Measurements from ENCODE around the gene RAD51AP1.

Gene RAD51AP1

GRCh38 chr12:4545195-4545594 lies 6.5 kb downstream of the RAD51AP1 start:
- DNase-seq (ENCODE audit: low read depth in 2 of 2), result no peak

DNA sequence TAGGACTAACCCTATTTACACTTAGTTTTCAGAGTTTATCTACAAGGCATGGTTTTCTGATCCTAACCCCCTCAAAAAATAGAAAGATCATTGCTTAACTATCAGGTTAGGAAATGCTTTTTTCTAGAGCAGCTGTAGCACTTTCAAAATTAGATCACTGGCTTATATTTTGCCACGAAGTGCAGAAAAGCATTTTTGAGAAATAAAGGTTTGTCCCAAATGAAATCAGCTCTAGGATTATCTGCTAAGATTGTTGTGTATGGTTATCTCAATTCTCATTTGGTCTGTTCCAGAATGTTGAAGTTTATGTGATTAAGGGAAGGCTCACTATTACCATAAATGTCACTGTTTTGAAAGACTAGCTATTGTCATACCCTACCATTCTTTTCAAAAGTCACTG lies 13.5 kb downstream of the RAD51AP1 start:
- DNase-seq (ENCODE audit: low read depth in 2 of 2), result no peak

DNA sequence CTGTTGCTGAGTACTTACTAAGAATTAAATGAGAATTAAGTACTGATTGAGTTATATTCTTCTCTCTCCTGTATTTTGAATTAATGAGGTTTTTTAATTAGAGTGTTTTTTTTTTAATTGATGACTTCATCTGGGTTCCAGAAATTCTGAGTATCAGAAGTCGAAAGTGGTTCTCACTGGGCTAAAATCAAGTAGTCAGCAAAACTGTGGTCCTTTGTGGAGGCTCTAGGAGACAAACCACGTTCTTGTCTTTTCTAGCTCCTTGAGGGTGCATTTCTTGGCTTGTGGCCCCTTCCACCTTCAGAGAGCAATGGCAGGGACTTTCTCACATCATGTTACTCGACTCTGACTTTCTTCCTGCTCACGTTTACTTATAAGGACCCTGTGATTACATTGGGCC lies 15.3 kb downstream of the RAD51AP1 start:
- no peak for DNase-seq (ENCODE audit: low read depth in 2 of 2)

DNA sequence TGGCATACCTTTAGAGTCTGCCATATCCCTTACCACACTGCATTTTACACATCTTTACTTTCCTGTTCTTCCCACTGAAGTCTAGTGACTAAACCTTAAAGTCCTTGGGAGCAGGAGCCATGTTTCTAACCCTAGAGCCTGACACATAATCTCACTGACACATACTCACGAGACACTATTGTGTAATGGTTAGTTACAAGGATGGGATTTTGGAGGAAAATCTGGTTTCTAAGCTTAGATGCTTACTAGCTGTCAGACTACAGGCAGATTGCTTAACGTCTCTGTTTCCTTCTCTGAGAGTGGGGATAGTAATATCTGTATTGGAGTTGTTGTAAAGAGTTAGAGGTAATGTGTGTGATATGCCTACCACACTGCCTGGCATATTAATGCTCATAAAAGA lies 17.1 kb downstream of the RAD51AP1 start:
- DNase-seq (ENCODE audit: low read depth in 2 of 2), result no peak

DNA sequence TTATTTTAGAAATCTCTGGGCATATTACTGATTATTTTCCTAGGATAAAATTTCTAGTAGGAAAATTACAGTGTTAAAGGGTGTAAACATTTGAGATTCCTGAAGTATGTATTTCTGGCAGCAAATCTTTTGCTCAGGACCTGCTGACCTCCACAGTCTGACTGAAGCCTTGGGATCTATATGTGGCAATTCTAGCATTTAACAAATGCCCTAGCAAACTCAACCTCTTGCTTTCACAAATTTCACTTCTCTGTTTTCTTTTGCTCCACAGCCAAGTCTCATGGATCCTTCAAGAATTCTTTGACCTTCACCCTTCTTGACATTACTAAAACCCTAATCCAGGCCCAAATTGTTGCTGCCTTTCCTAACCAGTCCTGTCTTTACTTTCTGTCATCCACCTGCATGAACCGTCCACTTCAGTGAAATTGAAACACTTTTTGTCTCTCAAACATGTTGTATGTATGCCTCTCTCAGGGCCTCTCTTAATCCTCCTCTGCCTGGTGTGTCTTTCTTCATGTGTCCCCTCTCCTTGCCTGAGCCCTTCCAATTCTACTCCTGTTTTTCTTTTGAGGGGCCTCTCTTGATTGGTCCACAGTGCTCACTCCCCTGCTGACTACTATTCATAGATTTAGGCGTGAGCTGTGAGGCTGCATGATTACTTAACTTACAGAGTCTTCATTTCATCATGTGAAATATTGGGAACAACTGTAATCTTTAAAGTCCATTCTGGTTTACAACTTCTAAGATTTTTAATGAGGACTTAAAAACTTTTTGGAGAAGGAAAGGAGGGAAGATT lies 18.2 kb downstream of the RAD51AP1 start:
- no peak for DNase-seq (ENCODE audit: low read depth in 2 of 2)

- DNase-seq (ENCODE audit: low read depth in 2 of 2), result no peak
Measured at GRCh38 chr12:4557586-4557985, 18.9 kb downstream of the RAD51AP1 start.

DNA sequence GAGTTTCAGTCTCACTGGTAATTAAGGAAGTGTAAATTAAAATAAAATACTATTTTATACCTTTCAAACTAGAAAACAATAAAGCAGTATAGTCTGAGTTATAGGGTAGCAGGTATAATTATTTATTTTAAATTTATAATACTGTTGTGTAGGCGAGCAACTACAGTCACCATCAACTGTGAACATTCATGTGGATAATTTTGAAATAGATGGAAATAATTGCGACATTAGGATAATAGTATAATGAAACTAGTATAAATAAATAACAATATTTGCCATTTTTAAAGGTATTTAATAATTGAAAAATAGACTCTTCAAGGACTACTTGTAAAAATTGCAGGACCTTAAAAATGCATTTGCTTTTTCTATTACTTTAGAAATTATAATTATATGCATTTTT lies 19.5 kb downstream of the RAD51AP1 start:
- DNase-seq (ENCODE audit: low read depth in 2 of 2), result no peak

- DNase-seq (ENCODE audit: low read depth in 2 of 2), result no peak
Measured at GRCh38 chr12:4562034-4562657, 23.5 kb downstream of the RAD51AP1 start, which contains the start of gene DYRK4. DYRK4 (plus strand) TSS chr12:4562208; CDS start chr12:4562246, 38 bp downstream.

DNA sequence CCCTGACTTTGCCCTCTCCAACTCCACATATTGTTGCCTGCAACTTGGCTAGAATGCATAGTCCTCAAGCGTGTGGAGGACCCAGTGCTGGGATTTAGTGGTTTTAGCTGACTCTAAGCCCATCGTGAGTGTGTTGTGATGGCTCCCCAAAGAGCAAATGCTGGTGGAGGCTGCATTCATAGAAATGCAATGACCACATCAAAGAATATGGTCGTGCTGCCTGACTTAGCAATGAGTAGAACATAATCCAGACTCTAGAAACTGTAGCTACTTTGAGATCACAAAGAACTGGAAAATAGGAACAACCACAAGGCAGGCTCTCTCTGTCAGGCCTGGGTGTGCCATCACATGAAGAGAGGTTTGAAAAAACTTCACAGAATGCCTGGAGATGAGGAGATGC lies 24.6 kb downstream of the RAD51AP1 start:
- DNase-seq (ENCODE audit: low read depth in 2 of 2), result no peak

DNA sequence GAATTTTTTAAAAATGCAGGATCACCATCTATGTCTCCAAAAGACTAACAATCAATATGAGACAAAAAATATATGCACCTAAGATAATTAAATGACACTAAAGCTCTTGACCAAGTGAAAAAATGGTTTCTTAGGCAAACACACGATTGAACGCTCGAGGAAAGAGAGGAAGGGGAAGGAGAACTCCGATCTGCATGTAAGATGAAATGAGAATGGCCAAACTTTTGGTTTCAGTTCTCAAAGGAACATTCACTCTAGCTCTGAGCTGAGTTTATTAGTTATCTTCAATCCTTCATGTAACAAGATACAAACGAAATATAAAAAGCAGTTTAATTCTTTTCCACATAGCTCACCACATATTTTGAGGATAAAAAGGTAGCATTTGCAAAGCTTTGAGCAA lies 26.1 kb downstream of the RAD51AP1 start:
- no peak for DNase-seq (ENCODE audit: low read depth in 2 of 2)

GRCh38 chr12:4566474-4566873 lies 27.8 kb downstream of the RAD51AP1 start:
- no peak for DNase-seq (ENCODE audit: low read depth in 2 of 2)

DNA sequence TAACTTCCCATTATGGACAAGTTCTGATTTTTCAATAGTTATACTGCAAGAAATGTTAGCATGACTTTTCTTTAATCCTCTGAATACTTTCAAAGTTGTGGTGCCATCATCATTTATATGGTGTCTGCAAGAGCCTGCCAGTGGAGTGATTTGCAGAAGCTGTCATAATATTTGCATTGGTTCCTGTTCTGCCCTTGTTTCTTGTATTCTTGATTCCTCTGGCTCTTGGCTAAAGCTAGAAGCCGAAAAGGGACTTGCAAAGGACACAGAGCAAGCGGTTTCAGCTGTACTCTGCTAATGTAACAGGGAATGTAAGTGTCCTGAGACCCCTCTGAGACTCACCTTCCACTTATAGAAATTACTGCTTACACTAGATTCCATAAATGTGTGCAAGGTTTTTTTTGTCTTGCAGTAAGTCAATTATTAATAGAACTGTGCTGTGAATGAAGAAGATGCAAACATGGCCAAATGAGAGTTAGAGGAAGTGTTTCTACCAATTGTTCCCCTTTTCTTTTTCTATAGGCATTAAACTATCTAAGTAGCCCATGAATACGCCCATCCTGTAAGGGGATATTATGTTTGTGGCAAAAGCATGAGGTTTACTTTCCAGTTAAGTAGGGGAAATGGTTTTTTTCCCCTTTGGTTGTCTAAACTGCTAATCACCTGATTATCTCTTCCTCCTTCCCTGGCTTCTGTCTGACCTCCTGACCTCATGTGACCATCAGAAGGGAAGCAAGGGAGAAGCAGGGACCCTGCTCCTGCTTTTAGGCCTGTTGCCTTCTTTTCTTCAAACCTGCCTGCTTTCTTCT lies 28.6 kb downstream of the RAD51AP1 start:
- no peak for DNase-seq (ENCODE audit: low read depth in 2 of 2)

DNA sequence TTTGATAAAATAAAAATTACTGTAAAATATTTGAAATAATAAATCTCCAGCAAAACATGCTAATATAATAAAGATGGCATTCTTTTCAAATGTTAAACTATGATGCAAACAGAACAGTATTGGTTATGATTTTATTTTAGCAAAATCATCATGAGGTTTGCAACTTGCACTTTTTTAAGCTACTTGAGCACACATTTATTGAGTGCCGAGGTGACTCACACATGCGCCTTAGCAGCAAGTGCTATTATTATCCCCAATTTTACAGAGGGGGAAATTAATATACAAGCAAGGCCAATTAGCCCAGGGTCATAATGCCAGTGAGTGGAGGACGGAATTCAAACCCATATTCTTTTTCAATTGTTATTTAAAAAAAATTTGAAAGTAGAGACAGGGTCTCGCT lies 30.6 kb downstream of the RAD51AP1 start:
- no peak for DNase-seq (ENCODE audit: low read depth in 2 of 2)

- no peak for DNase-seq (ENCODE audit: low read depth in 2 of 2)
Measured at GRCh38 chr12:4572680-4573079, 34.0 kb downstream of the RAD51AP1 start.

- DNase-seq (ENCODE audit: low read depth in 2 of 2), result no peak
Measured at GRCh38 chr12:4579305-4580102, 40.8 kb downstream of the RAD51AP1 start.

DNA sequence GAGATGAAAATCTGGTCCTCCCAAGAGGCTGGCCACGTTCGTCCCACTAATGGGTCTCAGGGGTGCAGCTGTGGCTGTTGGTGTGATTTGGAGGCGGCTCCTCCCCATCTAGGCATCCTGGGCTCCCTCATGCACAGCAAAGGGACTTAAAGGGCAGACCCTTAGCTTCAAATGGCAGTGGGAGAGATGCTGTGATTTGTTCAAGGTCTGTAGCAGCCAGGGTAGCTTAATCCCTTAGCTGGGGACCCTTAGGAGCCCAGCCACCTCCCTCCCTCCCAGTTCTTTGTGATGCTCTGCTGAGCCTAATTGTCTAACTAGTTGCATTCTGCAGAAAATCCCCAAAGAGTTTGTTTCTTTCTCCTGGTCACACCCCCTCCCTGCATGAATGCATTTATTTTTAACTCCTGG lies 41.6 kb downstream of the RAD51AP1 start:
- no peak for DNase-seq (ENCODE audit: low read depth in 2 of 2)

GRCh38 chr12:4584281-4584680 lies 45.6 kb downstream of the RAD51AP1 start:
- no peak for DNase-seq (ENCODE audit: low read depth in 2 of 2)

GRCh38 chr12:4584896-4585295 lies 46.2 kb downstream of the RAD51AP1 start:
- no peak for DNase-seq (ENCODE audit: low read depth in 2 of 2)

DNA sequence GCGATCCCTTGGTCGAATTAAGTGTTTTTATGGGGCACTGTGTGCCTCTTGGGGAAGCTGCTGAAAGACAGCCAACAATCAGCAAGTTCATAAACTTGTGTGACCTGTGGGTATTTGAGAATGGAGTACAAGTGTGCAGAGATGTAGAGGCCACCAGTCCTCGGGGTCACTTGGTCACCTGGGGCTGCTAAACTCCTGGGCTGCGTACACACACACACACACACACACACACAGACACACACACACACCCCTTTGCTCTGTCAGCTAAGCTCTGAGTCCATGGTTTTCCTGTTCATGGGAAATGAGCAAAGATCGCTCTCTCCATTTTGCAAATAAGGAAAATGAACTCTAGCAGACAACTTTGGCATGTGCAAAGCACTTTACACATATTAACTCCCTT lies 47.8 kb downstream of the RAD51AP1 start:
- no peak for DNase-seq (ENCODE audit: low read depth in 2 of 2)

GRCh38 chr12:4587108-4587507 lies 48.4 kb downstream of the RAD51AP1 start:
- DNase-seq (ENCODE audit: low read depth in 2 of 2), result no peak

GRCh38 chr12:4588916-4589315 lies 50.2 kb downstream of the RAD51AP1 start:
- DNase-seq (ENCODE audit: low read depth in 2 of 2), result no peak

DNA sequence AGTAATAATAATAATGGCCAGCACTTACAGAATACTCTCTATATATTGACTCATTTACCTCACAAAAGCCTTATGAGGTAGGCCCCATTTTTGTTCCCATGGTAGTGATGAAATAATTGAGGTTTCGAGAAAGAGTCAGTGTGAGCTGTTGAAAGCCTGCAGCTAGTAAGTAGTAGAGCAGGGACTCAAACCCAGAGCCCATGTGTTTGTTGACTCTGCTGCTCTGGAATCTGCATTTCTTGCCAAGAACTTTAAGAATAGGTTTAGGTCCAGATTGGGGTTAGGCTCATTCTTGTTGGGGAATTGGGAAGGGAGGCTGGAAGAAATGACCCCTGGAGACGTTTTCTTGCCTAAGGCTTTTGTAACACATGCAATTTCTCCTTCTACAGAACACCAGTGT lies 51.3 kb downstream of the RAD51AP1 start:
- no peak for DNase-seq (ENCODE audit: low read depth in 2 of 2)

Data from stimulated activated CD8-positive, alpha-beta memory T cell treated with anti-CD3 and anti-CD28 coated beads, Interleukin-7, amount 100 ng/mL, for 1 hour (primary cell).